IMR-90 (cell line): ENCODE data around the gene SHB. TPM values are rescaled to one million over a fixed set of nuclear protein-coding genes. Genes with fewer than 3 reads are reported as not detected.

Experiments
- ATAC-seq: fragments of 200-7000 bp; cut with Tn5 transposase; 2 replicates; pipeline ENCODE4 v1.9.1; 2020; ENCODE audit warnings: low read depth, mild to moderate bottlenecking, moderate library complexity
- BruUV-seq: library from RNA; stranded (reverse); fragments of 400-500 nt; replicated peaks from 2 replicates; lab custom pipeline; 2021; lab: Mats Ljungman, UMichigan
- CTCF ChIA-PET: fragments of 300-600 bp; formaldehyde crosslinking; extraction: SDS; loops from one replicate; lab custom pipeline; 2021; ENCODE audit warnings: antibody characterized with exemption; lab: Yijun Ruan, JAX
- POLR2A ChIA-PET: fragments of 300-600 bp; sonication (Branson Sonifier 250); formaldehyde crosslinking; loops from one replicate; lab custom pipeline; 2022; ENCODE audit warnings: antibody characterized with exemption; ENCODE audit not compliant: unreplicated experiment; lab: Charles Lee
- DNase-seq: peaks from one replicate; pipeline ENCODE4 v3.0.0; 2013
- H2AFZ ChIP-seq: replicated peaks from 2 replicates; pipeline ENCODE3; 2013; ENCODE audit warnings: low read length, mild to moderate bottlenecking; ENCODE audit not compliant: poor library complexity
- H2AK5ac ChIP-seq: 2 replicates; pipeline ENCODE4 v1.6.1; 2013; ENCODE audit warnings: low read depth, low read length, inconsistent platforms
- H2AK9ac ChIP-seq: replicated peaks from 2 replicates; pipeline ENCODE3; 2013; ENCODE audit warnings: mild to moderate bottlenecking, low read depth, low read length, moderate library complexity; ENCODE audit not compliant: poor library complexity
- H2BK120ac ChIP-seq: 2 replicates; pipeline ENCODE4 v1.6.1; 2013; ENCODE audit warnings: low read depth, low read length, inconsistent platforms
- H2BK15ac ChIP-seq: 3 replicates; pipeline ENCODE4 v1.6.1; 2013; ENCODE audit warnings: low read depth, low read length, inconsistent platforms
- H2BK20ac ChIP-seq: 2 replicates; pipeline ENCODE4 v1.6.1; 2013; ENCODE audit warnings: low read depth, mild to moderate bottlenecking, inconsistent platforms, low read length, moderate library complexity
- H2BK5ac ChIP-seq: 2 replicates; pipeline ENCODE4 v1.6.1; 2013; ENCODE audit warnings: mild to moderate bottlenecking, low read depth, low read length, inconsistent platforms; ENCODE audit not compliant: poor library complexity, severe bottlenecking
- H3K14ac ChIP-seq: replicated peaks from 2 replicates; pipeline ENCODE4 v1.6.1; 2013; ENCODE audit warnings: low read depth, low read length, inconsistent platforms
- H3K18ac ChIP-seq: 2 replicates; pipeline ENCODE4 v1.6.1; 2013; ENCODE audit warnings: low read depth, low read length, control low read depth
- H3K23ac ChIP-seq: 2 replicates; pipeline ENCODE4 v1.6.1; 2013; ENCODE audit warnings: low read depth, low read length, inconsistent platforms
- H3K27ac ChIP-seq: 2 replicates; pipeline ENCODE4 v1.5.1; 2013; ENCODE audit warnings: mild to moderate bottlenecking, control low read depth, low read length; ENCODE audit not compliant: insufficient read depth
- H3K27me3 ChIP-seq: 2 replicates; pipeline ENCODE4 v1.6.1; 2013; ENCODE audit warnings: low read length; ENCODE audit not compliant: control insufficient read depth, insufficient read depth
- H3K36me3 ChIP-seq: 2 replicates; pipeline ENCODE4 v1.6.1; 2013; ENCODE audit warnings: low read length, mixed read lengths; ENCODE audit not compliant: control insufficient read depth, insufficient read depth
- H3K4ac ChIP-seq: 2 replicates; pipeline ENCODE4 v1.6.1; 2013; ENCODE audit warnings: low read depth, low read length, inconsistent platforms
- H3K4me1 ChIP-seq: 2 replicates; pipeline ENCODE4 v1.6.1; 2013; ENCODE audit warnings: low read length, mixed read lengths; ENCODE audit not compliant: control insufficient read depth, insufficient read depth
- H3K4me2 ChIP-seq: 2 replicates; pipeline ENCODE4 v1.6.1; 2013; ENCODE audit warnings: low read depth, mild to moderate bottlenecking, control low read depth, low read length, moderate library complexity
- H3K4me3 ChIP-seq: 2 replicates; pipeline ENCODE4 v1.5.1; 2013; ENCODE audit warnings: low read depth, mild to moderate bottlenecking, control low read depth, low read length, moderate library complexity; ENCODE audit not compliant: insufficient read depth
- H3K56ac ChIP-seq: 2 replicates; pipeline ENCODE4 v1.6.1; 2013; ENCODE audit warnings: low read length, inconsistent platforms; ENCODE audit not compliant: insufficient read depth; ENCODE audit errors: extremely low read depth
- H3K79me1 ChIP-seq, 2 experiments: 2 replicates each; pipeline ENCODE4 v1.6.1; 2013; ENCODE audit warnings: low read length in 2 of 2, inconsistent platforms in 1 of 2, low read depth in 1 of 2
- H3K9ac ChIP-seq: 2 replicates; pipeline ENCODE4 v1.6.1; 2013; ENCODE audit warnings: low read depth, low read length, control low read depth
- H3K9me1 ChIP-seq: 2 replicates; pipeline ENCODE4 v1.6.1; 2013; ENCODE audit warnings: low read length, inconsistent platforms; ENCODE audit not compliant: insufficient read depth
- H3K9me3 ChIP-seq: 2 replicates; pipeline ENCODE4 v1.6.1; 2013; ENCODE audit warnings: low read length; ENCODE audit not compliant: control insufficient read depth, insufficient read depth
- H4K20me1 ChIP-seq: 2 replicates; pipeline ENCODE4 v1.6.1; 2013; ENCODE audit warnings: low read length, inconsistent platforms; ENCODE audit not compliant: insufficient read depth
- H4K5ac ChIP-seq: 2 replicates; pipeline ENCODE4 v1.6.1; 2013; ENCODE audit warnings: mild to moderate bottlenecking, low read depth, low read length, control low read depth
- H4K8ac ChIP-seq, 2 experiments: 2 replicates each; pipeline ENCODE4 v1.6.1; 2013; ENCODE audit warnings: low read depth in 2 of 2, low read length in 2 of 2, control low read depth in 1 of 2, inconsistent platforms in 1 of 2
- H4K91ac ChIP-seq: 2 replicates; pipeline ENCODE4 v1.6.1; 2013; ENCODE audit warnings: low read depth, low read length, inconsistent platforms; ENCODE audit not compliant: insufficient read depth
- CHD1 ChIP-seq: IDR thresholded peaks from 2 replicates; pipeline ENCODE4 v1.6.1; 2012; ENCODE audit warnings: low read depth, low read length, improper control_type of control experiment
- CTCF ChIP-seq: conservative IDR thresholded peaks from 2 replicates; pipeline ENCODE4 v1.5.1; 2012; ENCODE audit warnings: mild to moderate bottlenecking, low read depth, low read length, improper control_type of control experiment
- MAZ ChIP-seq: IDR thresholded peaks from 2 replicates; pipeline ENCODE4 v1.6.1; 2012; ENCODE audit warnings: low read depth, mild to moderate bottlenecking, low read length, improper control_type of control experiment, moderate library complexity, borderline replicate concordance
- POLR2A ChIP-seq: IDR thresholded peaks from 2 replicates; pipeline ENCODE4 v1.6.1; 2012; ENCODE audit warnings: mild to moderate bottlenecking, low read depth, low read length
- RAD21 ChIP-seq: IDR thresholded peaks from 2 replicates; pipeline ENCODE4 v1.6.1; 2012; ENCODE audit warnings: low read length, improper control_type of control experiment
- RFX5 ChIP-seq: IDR thresholded peaks from 2 replicates; pipeline ENCODE4 v1.8.0; 2012; ENCODE audit warnings: low read depth, mild to moderate bottlenecking, low read length, moderate library complexity
- SMC3 ChIP-seq: fragments of 150-350 bp; IDR thresholded peaks from 2 replicates; pipeline ENCODE4 v1.6.1; 2016; ENCODE audit warnings: low read depth, mild to moderate bottlenecking, antibody characterized with exemption, low read length, moderate library complexity
- WGBS, 2 experiments: methylation state at CpG; one replicate each; pipeline versions ENCODE4 v1.1.5 to v1.1.7; 2013; ENCODE audit warnings: missing lambda C conversion rate in 2 of 2; ENCODE audit not compliant: insufficient read length in 1 of 2; ENCODE audit errors: extremely low coverage in 2 of 2; 5-methylcytosine and 5-hydroxymethylcytosine counted together
- dilution Hi-C: fragments of 300-500 bp; cut with HindIII; formaldehyde crosslinking; loops from one replicate; pipeline ENCODE4 v1.14.3; 2018; ENCODE audit warnings: low sequenced_read_pairs; ENCODE audit not compliant: unreplicated experiment
- in situ Hi-C: fragments of 300-500 bp; cut with MboI; formaldehyde crosslinking; loops from 3 replicates; pipeline ENCODE4 v1.14.3; 2019; ENCODE audit warnings: low sequenced_read_pairs, inconsistent platforms, mixed read lengths
- intact Hi-C: fragments of 100-400 bp; cut with micrococcal nuclease; formaldehyde crosslinking; loops from 2 replicates; pipeline ENCODE4 v1.10.0; 2022
- polyA plus RNA-seq, 3 experiments: library from polyadenylated mRNA; depleted of rRNA; stranded (reverse); fragments of >200 nt; gene quantifications; 2 replicates each; pipeline ENCODE4 v1.2.3, GENCODE V29; 2012; ENCODE audit warnings: low replicate concordance in 1 of 3
- total RNA-seq: library from RNA; depleted of rRNA; stranded (reverse); fragments of >200 nt; gene quantifications from 2 replicates; pipeline ENCODE4 v1.2.3, GENCODE V29; 2012

SHB gene
- total and polyA plus RNA-seq, 2 of the 4 experiments (the other 2 are of a cell fraction): 6.1 to 20.4 TPM

DNA sequence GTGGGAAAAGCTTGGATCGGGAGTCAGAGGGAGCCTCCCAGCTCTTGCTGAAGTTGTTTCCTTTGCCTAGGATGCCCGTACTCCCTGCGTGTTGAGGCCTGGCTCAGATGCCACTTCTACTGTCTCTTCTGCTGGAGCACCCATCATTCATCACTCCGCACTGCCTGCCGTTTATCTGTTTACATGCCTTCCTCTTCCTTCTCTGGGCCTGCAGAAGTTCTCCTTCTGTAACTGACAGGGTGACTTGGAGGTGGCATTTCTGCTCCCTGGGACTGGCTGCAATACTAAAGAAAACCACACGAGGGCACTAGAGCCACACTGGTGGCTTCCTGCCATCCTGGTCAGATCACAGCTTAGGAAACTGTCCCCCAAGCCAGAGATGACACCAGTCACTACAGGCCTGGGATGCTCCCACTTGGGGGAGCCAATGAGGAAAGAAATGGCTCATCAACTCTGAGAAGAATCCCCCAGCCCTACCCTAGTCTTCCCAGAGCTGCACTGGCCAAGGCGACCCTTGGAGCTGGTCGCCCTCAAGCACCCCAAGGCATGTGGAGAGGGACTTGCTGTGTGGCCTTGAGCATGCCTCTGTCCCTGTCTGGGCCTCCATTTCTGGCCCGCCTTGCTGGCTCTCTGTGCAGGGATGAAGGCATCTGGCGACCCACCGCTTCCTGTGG lies 155.4 kb downstream of the SHB start:
- ATAC-seq: peak; percentile 90
- H3K23ac ChIP-seq: no peak overlapping the region

More for the DNA sequence above, 155.4 kb downstream of the SHB start:
- intact Hi-C loops: loop anchor here (1.0 kb wide), 5 partner anchors 154 to 450 kb away; no protein-coding TSS in a partner anchor
- Histone ChIP-seq H4K91ac (peak overlapping the region; percentile 65), H4K5ac (no peak overlapping the region), H3K9me1 (no peaks in the 10 kb centered on the region), H3K4ac (peak overlapping the region; percentile 58), H4K20me1 (no peaks in the 10 kb centered on the region; the same call in 1 of the 2 replicates), H3K56ac (no peak overlapping the region), H3K9me3 (no peaks in the 10 kb centered on the region), H2AK9ac (peak overlapping the region; percentile 91), H3K4me3 (no peak overlapping the region), H4K8ac (peak overlapping the region in 1 of 2 experiments; percentile 52; a peak in 2 of 4 replicates), H2BK20ac (peak overlapping the region; percentile 57; the same call in 1 of the 2 replicates), H3K4me2 (no peak overlapping the region), H2AK5ac (peak overlapping the region; percentile 62), H3K4me1 (peaks cover 17% of the 10 kb centered on the region), H3K36me3 (peaks cover 26% of the 10 kb centered on the region), H3K27ac (no peak overlapping the region), H3K18ac (no peak overlapping the region), H3K14ac (peak overlapping the region; percentile 33; the same call in 1 of the 2 replicates), H2BK15ac (no peak overlapping the region), H3K9ac (no peak overlapping the region), H2AFZ (peak overlapping the region; percentile 59), H3K79me1 (peaks cover 7 to 41% of the 10 kb centered on the region in 2 experiments; a peak in 3 of 4 replicates), H3K27me3 (no peaks in the 10 kb centered on the region), H2BK5ac (peak overlapping the region; percentile 22), H2BK120ac (peak overlapping the region; percentile 13; the same call in 1 of the 2 replicates)
- DNase-seq: peak; percentile 72
- TF ChIP-seq POLR2A: peak; percentile 60
- no peak for TF ChIP-seq CHD1
- TF ChIP-seq SMC3: peak; percentile 97
- peak; percentile 28; the same call in 1 of the 2 replicates for TF ChIP-seq MAZ
- TF ChIP-seq CTCF: peak; percentile 98
- TF ChIP-seq RFX5: no peak
- TF ChIP-seq RAD21: peak; percentile 100
- BruUV-seq: no TSS peak
- no CpG with 5 or more reads among the region's 11 CpGs for WGBS, 2 experiments
- in situ Hi-C loops: loop anchor here (5.0 kb wide), 3 partner anchors 249 to 449 kb away; no protein-coding TSS in a partner anchor
- dilution Hi-C loops: loop anchor here (25.0 kb wide), 1 partner anchor 474 kb away; the partner anchor contains the start of gene ALDH1B1
- ChIA-PET POLR2A (interaction anchor here (0.6 kb wide), 1 partner anchor 155 kb away, joined by 4 read pairs; the partner anchor contains the start of gene SHB), CTCF (interaction anchor here (0.5 to 1.8 kb wide), 15 partner anchors 9 to 472 kb away, joined by 3 to 7 read pairs (median 4); partner anchors contain the start of gene SHB)
